GM12878 (cell line): Measurements from ENCODE around the gene TMEM266. TPM values are rescaled to one million over a fixed set of nuclear protein-coding genes. Genes with fewer than 3 reads are reported as not detected.

Source experiments
- ATAC-seq: fragments of 200-7000 bp; cut with Tn5 transposase; 3 replicates; pipeline ENCODE4 v1.9.1; 2020; ENCODE audit warnings: mild to moderate bottlenecking, moderate library complexity
- BruUV-seq: library from RNA; stranded (reverse); fragments of 400-500 nt; replicated peaks from 2 replicates; lab custom pipeline; 2021; lab: Mats Ljungman, UMichigan
- CTCF ChIA-PET: fragments of 300-600 bp; sonication (Branson Sonifier 250); formaldehyde crosslinking; extraction: SDS; loops from one replicate; lab custom pipeline; 2021; ENCODE audit warnings: inconsistent platforms; lab: Yijun Ruan, JAX
- POLR2A ChIA-PET: fragments of 350-600 bp; formaldehyde crosslinking; extraction: SDS; loops from one replicate; lab custom pipeline; 2021; ENCODE audit warnings: inconsistent platforms; lab: Charles Lee
- RAD21 ChIA-PET: fragments of 300-600 bp; sonication (Branson Sonifier 250); formaldehyde crosslinking; loops from one replicate; lab custom pipeline; 2023; ENCODE audit warnings: antibody characterized with exemption; ENCODE audit not compliant: unreplicated experiment; lab: Charles Lee
- SMC1A ChIA-PET: fragments of 300-600 bp; sonication (Branson Sonifier 250); formaldehyde crosslinking; loops from one replicate; lab custom pipeline; 2023; ENCODE audit not compliant: unreplicated experiment, uncharacterized antibody; lab: Charles Lee
- DNase-seq: peaks from one replicate; pipeline ENCODE4 v3.0.0-alpha.2; 2011; ENCODE audit warnings: low read depth, low spot score
- FAIRE-seq: peaks from 3 replicates; lab custom pipeline; 2011; peaks lifted over from hg19 to GRCh38; lab: Jason Lieb, UNC
- H2AFZ ChIP-seq: 2 replicates; pipeline ENCODE4 v1.6.0; 2011; ENCODE audit warnings: low read depth, low read length, control low read depth; ENCODE audit not compliant: control insufficient read depth
- H3K27ac ChIP-seq: 2 replicates; pipeline ENCODE4 v1.5.1; 2011; ENCODE audit warnings: control low read depth; ENCODE audit not compliant: control insufficient read depth, insufficient read depth
- H3K27me3 ChIP-seq, 2 experiments: replicated peaks in 1 of 2; 2 replicates each; pipeline versions ENCODE4 v1.6.0 to v1.6.1; 2011; ENCODE audit warnings: low read length in 1 of 2; ENCODE audit not compliant: control insufficient read depth in 2 of 2, insufficient read depth in 2 of 2
- H3K36me3 ChIP-seq, 2 experiments: 2 replicates each; pipeline ENCODE4 v1.5.1; 2011; ENCODE audit warnings: low read length in 1 of 2; ENCODE audit not compliant: control insufficient read depth in 2 of 2, insufficient read depth in 2 of 2
- H3K4me1 ChIP-seq: 2 replicates; pipeline ENCODE4 v1.6.1; 2011; ENCODE audit warnings: mild to moderate bottlenecking, low read length, moderate library complexity, mixed read lengths; ENCODE audit not compliant: control insufficient read depth, insufficient read depth
- H3K4me2 ChIP-seq: 2 replicates; pipeline ENCODE4 v1.6.0; 2011; ENCODE audit warnings: control low read depth; ENCODE audit not compliant: control insufficient read depth, insufficient read depth
- H3K4me3 ChIP-seq: fragments of 200-600 bp; sonication (generic); 2 replicates; pipeline ENCODE4 v1.5.1; 2016
- H3K79me2 ChIP-seq: 2 replicates; pipeline ENCODE4 v1.6.0; 2011; ENCODE audit warnings: low read length; ENCODE audit not compliant: control insufficient read depth, insufficient read depth
- H3K9ac ChIP-seq: 2 replicates; pipeline ENCODE4 v1.8.0; 2011; ENCODE audit warnings: low read length, control low read depth, mixed read lengths; ENCODE audit not compliant: control insufficient read depth, insufficient read depth
- H3K9me3 ChIP-seq: replicated peaks from 3 replicates; pipeline ENCODE4 v1.5.1; 2011; ENCODE audit warnings: mild to moderate bottlenecking, low read length; ENCODE audit not compliant: control insufficient read depth, insufficient read depth
- H4K20me1 ChIP-seq: 2 replicates; pipeline ENCODE4 v1.6.0; 2011; ENCODE audit not compliant: control insufficient read depth, insufficient read depth
- BRCA1 ChIP-seq: IDR thresholded peaks from 2 replicates; pipeline ENCODE4 v1.6.1; 2011; ENCODE audit warnings: low read depth, low read length, improper control_type of control experiment
- CBFB ChIP-seq: IDR thresholded peaks from 2 replicates; pipeline ENCODE4 v1.6.1; 2016; ENCODE audit warnings: antibody characterized with exemption, low read depth
- CHD1 ChIP-seq: IDR thresholded peaks from 2 replicates; pipeline ENCODE4 v1.6.1; 2012; ENCODE audit warnings: low read depth, low read length, improper control_type of control experiment
- ETV6 ChIP-seq, 2 experiments: fragments of 450-650 bp in 1 of 2; IDR thresholded peaks in 1 of 2; conservative IDR thresholded peaks in 1 of 2; 2 replicates each; pipeline ENCODE4 v1.6.1; 2014; ENCODE audit warnings: antibody characterized with exemption in 1 of 2, borderline replicate concordance in 1 of 2, low read depth in 1 of 2, mild to moderate bottlenecking in 1 of 2, moderate library complexity in 1 of 2
- FOS ChIP-seq: IDR thresholded peaks from 3 replicates; pipeline ENCODE4 v1.6.1; 2011; ENCODE audit warnings: borderline replicate concordance; ENCODE audit not compliant: insufficient read length; ENCODE audit errors: extremely low read depth
- FOXM1 ChIP-seq: IDR thresholded peaks from 2 replicates; pipeline ENCODE4 v1.6.1; 2012; ENCODE audit warnings: low read depth, mild to moderate bottlenecking, inconsistent platforms, low read length, moderate library complexity
- HDGF ChIP-seq: fragments of 450-650 bp; IDR thresholded peaks from 2 replicates; pipeline ENCODE4 v1.6.1; 2016; ENCODE audit warnings: antibody characterized with exemption
- RB1 ChIP-seq: fragments of 450-650 bp; formaldehyde crosslinking; IDR thresholded peaks from 2 replicates; pipeline ENCODE4 v1.6.1; 2017; ENCODE audit warnings: mild to moderate bottlenecking, borderline replicate concordance
- SMAD1 ChIP-seq: fragments of 450-650 bp; IDR thresholded peaks from 2 replicates; pipeline ENCODE4 v1.6.1; 2018; ENCODE audit warnings: mild to moderate bottlenecking, low read depth; ENCODE audit not compliant: partially characterized antibody
- SMC3 ChIP-seq: IDR thresholded peaks from 2 replicates; pipeline ENCODE4 v1.6.1; 2011; ENCODE audit warnings: low read length, improper control_type of control experiment, borderline replicate concordance
- STAT1 ChIP-seq: fragments of 450-650 bp; conservative IDR thresholded peaks from 2 replicates; pipeline ENCODE4 v1.6.1; 2014; ENCODE audit warnings: antibody characterized with exemption, mild to moderate bottlenecking
- ZNF622 ChIP-seq: fragments of 450-650 bp; IDR thresholded peaks from 2 replicates; pipeline ENCODE4 v1.6.1; 2017; ENCODE audit warnings: mild to moderate bottlenecking, inconsistent platforms
- ZSCAN29 ChIP-seq: fragments of 450-650 bp; IDR thresholded peaks from 2 replicates; pipeline ENCODE4 v1.6.1; 2017; ENCODE audit warnings: mild to moderate bottlenecking, moderate library complexity
- WGBS: methylation state at CpG from one replicate; pipeline ENCODE4 v1.1.6; 2016; ENCODE audit warnings: low lambda C conversion rate; ENCODE audit not compliant: insufficient replicate concordance, insufficient coverage; ENCODE audit errors: missing lambda C conversion rate; 5-methylcytosine and 5-hydroxymethylcytosine counted together
- in situ Hi-C: fragments of 300-500 bp; cut with MboI; formaldehyde crosslinking; loops from 9 replicates; pipeline ENCODE4 v1.14.3; 2018; ENCODE audit warnings: mixed read lengths
- intact Hi-C: fragments of 100-400 bp; cut with micrococcal nuclease; formaldehyde crosslinking; loops from one replicate; pipeline ENCODE4 v1.14.2; 2022; ENCODE audit not compliant: unreplicated experiment
- polyA plus RNA-seq, 11 experiments: library from polyadenylated mRNA; depleted of rRNA in 4 of 11; unstranded in 6 of 11; stranded (reverse) in 5 of 11; fragments of >200 nt; fragmentation: Nextera tagmentation in 4 of 11; fragmentation: Illumina TruSeq in 1 of 11; extraction: Ambion mirVana in 4 of 11; extraction: Trizol in 1 of 11; gene quantifications; 1 replicate in 1 of 11; 2 replicates in 10 of 11; pipeline versions ENCODE4 v1.2.1 to v1.2.3, GENCODE V29; 2011 to 2016; ENCODE audit warnings: inconsistent platforms in 2 of 11, missing spikeins in 2 of 11, low read depth in 1 of 11
- total RNA-seq, 4 experiments: library from RNA; depleted of rRNA in 3 of 4; stranded (reverse); fragments of >200 nt in 3 of 4; fragmentation: Illumina TruSeq in 1 of 4; extraction: Trizol in 1 of 4; gene quantifications; 2 replicates each; pipeline versions ENCODE4 v1.2.1 to v1.2.3, GENCODE V29; 2013 to 2021
- TF ChIP-seq, protein P1 (sequence below): fragments of 450-650 bp; formaldehyde crosslinking; IDR thresholded peaks from 2 replicates; pipeline ENCODE4 v1.4.0; 2022; ENCODE audit warnings: mild to moderate bottlenecking, moderate library complexity
- TF ChIP-seq, protein P2 (sequence below): IDR thresholded peaks from 2 replicates; pipeline ENCODE4 v1.6.1; 2012; ENCODE audit warnings: low read depth, low read length, improper control_type of control experiment
- TF ChIP-seq, protein P3 (sequence below): fragments of 450-650 bp; IDR thresholded peaks from 2 replicates; pipeline ENCODE4 v1.6.1; 2016; ENCODE audit warnings: mild to moderate bottlenecking

The TMEM266 gene
- total and polyA plus RNA-seq, 10 of the 15 experiments (the other 5 are each of a cell fraction or from before 2014, with no cell fraction given): 0.11 to 0.70 (median 0.39) TPM

DNA sequence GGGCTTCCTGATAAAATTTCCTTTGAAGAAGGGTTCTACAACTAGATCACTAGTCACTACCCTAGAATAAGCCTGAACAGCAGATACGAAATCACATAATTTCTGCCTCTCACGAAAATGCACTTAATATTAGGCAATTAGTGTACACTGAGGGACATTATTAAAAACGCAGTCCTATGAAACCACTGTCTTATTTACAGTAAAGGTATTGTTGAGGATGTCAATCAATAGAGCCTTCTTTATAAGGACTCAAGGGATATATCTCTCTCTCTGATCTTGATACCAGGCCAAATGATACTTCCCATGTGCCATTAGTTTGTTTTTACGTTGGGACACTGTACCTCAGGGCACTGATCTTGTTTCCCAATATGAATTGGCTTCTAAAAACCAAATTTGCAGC lies 191.9 kb downstream of the TMEM266 start:
- CTCF ChIA-PET: no interaction called here
- Histone ChIP-seq H3K4me2 (no peak overlapping the region), H3K27me3 (no peaks in the 10 kb centered on the region), H3K9ac (no peak overlapping the region), H3K79me2 (no peaks in the 10 kb centered on the region), H2AFZ (no peak overlapping the region), H3K27ac (no peak overlapping the region), H4K20me1 (no peaks in the 10 kb centered on the region), H3K4me3 (no peak overlapping the region), H3K9me3 (no peaks in the 10 kb centered on the region), H3K36me3 (peaks cover 0 to 3% of the 10 kb centered on the region in 2 experiments; a peak in 1 of 4 replicates), H3K4me1 (no peaks in the 10 kb centered on the region)
- ATAC-seq (no peak), DNase-seq (no peak), FAIRE-seq (no peak)
- WGBS: 95% methylated on average over 4 of the region's 4 CpGs
- in situ Hi-C loops: no loop called here
- intact Hi-C loops: no loop called here
- SMC1A ChIA-PET: no interaction called here
- no TSS peak for BruUV-seq
- TF ChIP-seq FOXM1 (no peak), RB1 (no peak), HDGF (no peak), ETV6 (conservative IDR thresholded peaks at IDR 0.05 in 1 of 2, IDR thresholded peaks at IDR 0.05 in 1 of 2; ENCODE audit: borderline replicate concordance in 1 of 2, low read depth in 1 of 2) (no peak), STAT1 (no peak), SMAD1 (no peak), BRCA1 (no peak), FOS (no peak), CBFB (no peak), CHD1 (no peak), ZNF622 (no peak), ZSCAN29 (no peak), SMC3 (no peak)
- TF ChIP-seq, protein P1, sequence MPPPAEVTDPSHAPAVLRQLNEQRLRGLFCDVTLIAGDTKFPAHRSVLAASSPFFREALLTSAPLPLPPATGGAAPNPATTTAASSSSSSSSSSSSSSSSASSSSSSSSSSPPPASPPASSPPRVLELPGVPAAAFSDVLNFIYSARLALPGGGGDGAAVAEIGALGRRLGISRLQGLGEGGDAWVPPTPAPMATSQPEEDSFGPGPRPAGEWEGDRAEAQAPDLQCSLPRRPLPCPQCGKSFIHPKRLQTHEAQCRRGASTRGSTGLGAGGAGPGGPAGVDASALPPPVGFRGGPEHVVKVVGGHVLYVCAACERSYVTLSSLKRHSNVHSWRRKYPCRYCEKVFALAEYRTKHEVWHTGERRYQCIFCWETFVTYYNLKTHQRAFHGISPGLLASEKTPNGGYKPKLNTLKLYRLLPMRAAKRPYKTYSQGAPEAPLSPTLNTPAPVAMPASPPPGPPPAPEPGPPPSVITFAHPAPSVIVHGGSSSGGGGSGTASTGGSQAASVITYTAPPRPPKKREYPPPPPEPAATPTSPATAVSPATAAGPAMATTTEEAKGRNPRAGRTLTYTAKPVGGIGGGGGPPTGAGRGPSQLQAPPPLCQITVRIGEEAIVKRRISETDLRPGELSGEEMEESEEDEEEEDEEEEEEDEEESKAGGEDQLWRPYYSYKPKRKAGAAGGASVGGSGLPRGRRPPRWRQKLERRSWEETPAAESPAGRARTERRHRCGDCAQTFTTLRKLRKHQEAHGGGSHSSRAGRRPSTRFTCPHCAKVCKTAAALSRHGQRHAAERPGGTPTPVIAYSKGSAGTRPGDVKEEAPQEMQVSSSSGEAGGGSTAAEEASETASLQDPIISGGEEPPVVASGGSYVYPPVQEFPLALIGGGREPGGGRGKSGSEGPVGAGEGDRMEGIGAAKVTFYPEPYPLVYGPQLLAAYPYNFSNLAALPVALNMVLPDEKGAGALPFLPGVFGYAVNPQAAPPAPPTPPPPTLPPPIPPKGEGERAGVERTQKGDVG: no peak
- TF ChIP-seq, protein P2, sequence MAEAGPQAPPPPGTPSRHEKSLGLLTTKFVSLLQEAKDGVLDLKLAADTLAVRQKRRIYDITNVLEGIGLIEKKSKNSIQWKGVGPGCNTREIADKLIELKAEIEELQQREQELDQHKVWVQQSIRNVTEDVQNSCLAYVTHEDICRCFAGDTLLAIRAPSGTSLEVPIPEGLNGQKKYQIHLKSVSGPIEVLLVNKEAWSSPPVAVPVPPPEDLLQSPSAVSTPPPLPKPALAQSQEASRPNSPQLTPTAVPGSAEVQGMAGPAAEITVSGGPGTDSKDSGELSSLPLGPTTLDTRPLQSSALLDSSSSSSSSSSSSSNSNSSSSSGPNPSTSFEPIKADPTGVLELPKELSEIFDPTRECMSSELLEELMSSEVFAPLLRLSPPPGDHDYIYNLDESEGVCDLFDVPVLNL: no peak
- TF ChIP-seq, protein P3, sequence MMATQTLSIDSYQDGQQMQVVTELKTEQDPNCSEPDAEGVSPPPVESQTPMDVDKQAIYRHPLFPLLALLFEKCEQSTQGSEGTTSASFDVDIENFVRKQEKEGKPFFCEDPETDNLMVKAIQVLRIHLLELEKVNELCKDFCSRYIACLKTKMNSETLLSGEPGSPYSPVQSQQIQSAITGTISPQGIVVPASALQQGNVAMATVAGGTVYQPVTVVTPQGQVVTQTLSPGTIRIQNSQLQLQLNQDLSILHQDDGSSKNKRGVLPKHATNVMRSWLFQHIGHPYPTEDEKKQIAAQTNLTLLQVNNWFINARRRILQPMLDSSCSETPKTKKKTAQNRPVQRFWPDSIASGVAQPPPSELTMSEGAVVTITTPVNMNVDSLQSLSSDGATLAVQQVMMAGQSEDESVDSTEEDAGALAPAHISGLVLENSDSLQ: no peak
- POLR2A ChIA-PET: no interaction called here
- RAD21 ChIA-PET: no interaction called here
